Fibroblast of lung (primary cell): ENCODE data around the gene KRTAP5-1.

ENCODE experiments used
- EZH2 ChIP-seq: IDR thresholded peaks from 2 replicates; pipeline ENCODE4 v1.5.1; 2012; ENCODE audit warnings: low read length, control low read depth, mild to moderate bottlenecking; ENCODE audit errors: missing control alignments
- TF ChIP-seq, protein P1 (sequence below), 2 donors: IDR thresholded peaks in 1 of 2; conservative IDR thresholded peaks in 1 of 2; 1 replicate in 1 of 2; 2 replicates in 1 of 2; pipeline ENCODE4 v1.5.1; 2011 to 2012; ENCODE audit warnings: low read length in 2 of 2, control low read depth in 1 of 2, inconsistent platforms in 1 of 2, low read depth in 1 of 2, mild to moderate bottlenecking in 1 of 2

DNA sequence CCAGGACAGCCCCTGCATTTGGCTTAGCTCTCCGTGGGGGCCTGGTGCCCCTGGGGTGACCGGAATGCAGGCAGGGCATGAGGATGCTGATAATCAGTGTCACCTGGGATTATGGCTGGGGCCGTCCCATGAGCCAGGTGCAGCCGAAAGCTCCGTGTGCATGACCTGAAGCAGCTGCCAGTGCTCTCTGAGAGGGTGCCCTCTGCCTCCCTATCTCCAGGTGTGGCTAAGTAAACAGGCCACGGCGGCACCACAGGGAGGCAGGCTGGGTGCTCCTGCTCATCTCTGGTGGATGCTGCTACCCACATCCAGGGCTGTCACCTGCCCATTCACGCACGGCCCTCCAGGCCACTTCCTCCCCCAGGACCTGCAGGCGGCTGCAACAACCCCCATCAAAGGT is 42.8 kb downstream of the KRTAP5-1 start:
- TF ChIP-seq, protein P1, sequence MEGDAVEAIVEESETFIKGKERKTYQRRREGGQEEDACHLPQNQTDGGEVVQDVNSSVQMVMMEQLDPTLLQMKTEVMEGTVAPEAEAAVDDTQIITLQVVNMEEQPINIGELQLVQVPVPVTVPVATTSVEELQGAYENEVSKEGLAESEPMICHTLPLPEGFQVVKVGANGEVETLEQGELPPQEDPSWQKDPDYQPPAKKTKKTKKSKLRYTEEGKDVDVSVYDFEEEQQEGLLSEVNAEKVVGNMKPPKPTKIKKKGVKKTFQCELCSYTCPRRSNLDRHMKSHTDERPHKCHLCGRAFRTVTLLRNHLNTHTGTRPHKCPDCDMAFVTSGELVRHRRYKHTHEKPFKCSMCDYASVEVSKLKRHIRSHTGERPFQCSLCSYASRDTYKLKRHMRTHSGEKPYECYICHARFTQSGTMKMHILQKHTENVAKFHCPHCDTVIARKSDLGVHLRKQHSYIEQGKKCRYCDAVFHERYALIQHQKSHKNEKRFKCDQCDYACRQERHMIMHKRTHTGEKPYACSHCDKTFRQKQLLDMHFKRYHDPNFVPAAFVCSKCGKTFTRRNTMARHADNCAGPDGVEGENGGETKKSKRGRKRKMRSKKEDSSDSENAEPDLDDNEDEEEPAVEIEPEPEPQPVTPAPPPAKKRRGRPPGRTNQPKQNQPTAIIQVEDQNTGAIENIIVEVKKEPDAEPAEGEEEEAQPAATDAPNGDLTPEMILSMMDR (conservative IDR thresholded peaks at IDR 0.05 in 1 of 2, IDR thresholded peaks at IDR 0.05 in 1 of 2; ENCODE audit: low read depth in 1 of 2, low read length in 2 of 2) = no peak
- no peak for TF ChIP-seq EZH2
